Myocyte (in vitro differentiated cells): ENCODE results near the gene COA7. TPM values are rescaled to one million over a fixed set of nuclear protein-coding genes. Genes with fewer than 3 reads are reported as not detected.
A peak's percentile ranks its signal among the peaks of the same experiment; 100 is the strongest.

Experiments used
- DNase-seq: peaks from one replicate; pipeline ENCODE4 v3.0.0-alpha.2; 2012; ENCODE audit warnings: low read depth
- total RNA-seq: library from RNA; depleted of rRNA; stranded (reverse); fragments of >200 nt; gene quantifications from 2 replicates; pipeline ENCODE4 v1.2.3, GENCODE V29; 2014

The COA7 gene
- total RNA-seq, 1 donor from 2014 or later, result 15.8 TPM

DNA sequence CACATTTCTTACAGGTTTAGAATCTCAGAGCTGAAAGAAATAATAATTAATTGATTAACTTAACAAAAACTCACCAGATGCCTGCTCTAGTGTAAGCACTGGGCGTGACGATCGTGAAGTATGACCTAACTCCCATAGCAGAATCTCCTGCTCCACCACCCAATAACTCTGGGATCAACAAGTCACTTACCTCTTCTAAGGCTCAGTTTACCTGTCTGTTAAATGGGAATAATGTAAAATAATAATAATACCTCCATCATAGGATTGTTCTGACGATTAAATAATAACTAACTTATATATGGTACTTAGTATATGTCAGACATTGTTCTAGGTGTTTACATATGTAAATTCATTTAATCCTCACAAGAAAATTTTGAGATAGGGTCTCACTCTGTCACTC is 24.6 kb downstream of the COA7 start:
- DNase-seq, result no peak

DNA sequence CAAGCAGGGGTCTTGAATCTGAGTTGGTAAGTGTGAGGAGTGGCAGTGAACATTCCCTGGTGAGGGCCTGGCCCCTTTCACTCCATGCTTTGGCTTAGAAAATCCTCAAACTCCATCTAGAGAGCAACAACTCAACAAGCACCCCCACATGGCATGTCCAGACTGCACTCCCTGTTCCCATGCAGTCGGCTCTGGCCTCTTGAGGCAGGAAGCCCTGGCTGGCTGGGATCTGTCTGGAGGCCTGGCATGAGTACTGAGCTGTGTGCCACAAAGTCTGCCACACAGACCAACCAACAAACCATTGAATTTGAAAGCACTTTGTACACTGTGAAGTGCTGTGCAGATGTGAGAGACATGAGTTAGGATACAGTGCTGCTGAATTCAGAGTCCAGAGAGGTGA is 25.2 kb downstream of the COA7 start:
- peak; percentile 45 for DNase-seq

DNA sequence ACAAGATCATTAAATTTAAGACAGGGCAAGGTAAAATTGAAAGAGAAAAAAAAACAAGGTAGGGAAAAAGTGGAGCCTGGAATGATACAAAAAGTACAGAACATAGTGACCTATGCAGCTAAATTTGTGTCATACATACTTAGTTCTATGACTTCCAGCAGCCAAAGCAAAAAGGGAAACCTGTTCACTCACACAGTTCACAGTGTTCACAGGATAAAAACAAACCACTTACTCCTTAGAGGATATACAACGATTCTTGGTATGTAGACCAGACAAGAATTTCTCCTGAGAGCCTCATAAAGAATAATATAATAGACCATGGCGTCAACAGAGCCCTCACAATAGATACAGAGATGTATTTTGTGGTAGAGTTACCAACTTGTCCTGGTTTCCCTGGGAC is 27.5 kb downstream of the COA7 start:
- DNase-seq, result no peak

DNA sequence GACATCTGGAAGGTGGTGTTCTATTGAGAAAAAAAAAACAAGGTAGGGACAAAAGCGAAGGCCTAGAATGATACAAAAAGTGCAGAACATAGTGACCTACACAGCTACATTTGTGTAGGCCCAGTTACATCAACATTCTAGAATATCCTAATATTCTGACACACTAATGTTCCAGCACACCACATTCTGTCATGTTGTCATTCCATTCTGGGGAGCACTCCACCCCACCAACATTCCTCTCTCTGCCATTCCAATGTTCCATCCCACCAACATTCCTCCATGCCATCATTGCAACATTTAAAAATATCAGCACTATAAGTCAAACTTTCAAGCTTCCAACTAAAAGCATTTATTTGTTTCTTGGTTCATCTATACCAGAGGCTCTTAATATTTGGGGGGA is 28.5 kb downstream of the COA7 start:
- peak; percentile 78 for DNase-seq

DNA sequence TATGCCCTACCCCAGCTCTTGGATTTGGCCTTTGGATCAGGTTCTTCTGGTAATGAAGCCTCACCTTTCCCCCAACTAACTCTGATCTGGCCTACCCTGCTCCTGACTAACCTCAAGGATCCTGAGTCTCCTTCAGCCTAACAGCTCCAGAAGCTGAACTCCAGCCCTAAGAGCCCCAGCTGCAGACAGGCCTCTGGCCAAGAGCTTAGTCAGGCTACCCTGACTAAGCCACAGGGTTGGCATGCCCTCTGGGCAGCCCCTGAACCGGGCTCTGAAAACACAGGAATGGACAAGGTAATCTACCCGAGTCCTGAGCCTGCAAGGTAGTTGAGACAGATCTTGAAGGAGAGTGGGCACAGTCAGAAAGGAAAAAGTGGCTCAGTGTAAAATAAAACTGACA is 29.4 kb downstream of the COA7 start:
- DNase-seq, result peak; percentile 58

DNA sequence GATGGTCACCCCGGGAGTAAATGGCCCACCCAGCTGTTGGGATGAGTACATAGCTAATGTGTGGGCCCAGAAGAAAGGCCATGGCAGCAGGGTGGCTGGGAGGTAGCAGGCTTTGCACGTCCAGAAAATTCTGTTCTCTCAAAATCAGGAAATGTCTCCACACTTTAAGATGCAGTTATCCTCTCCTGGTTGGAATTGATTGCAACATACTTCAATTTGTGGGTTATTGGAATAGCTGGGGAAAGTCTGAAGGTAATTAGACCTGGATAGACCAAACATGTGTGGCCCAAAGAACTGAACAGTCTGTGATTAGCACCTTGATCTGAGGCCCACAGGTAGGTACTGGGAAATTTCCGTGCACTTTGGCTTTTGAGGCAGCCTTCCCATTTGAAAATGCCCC is 30.2 kb downstream of the COA7 start:
- DNase-seq, result no peak

DNA sequence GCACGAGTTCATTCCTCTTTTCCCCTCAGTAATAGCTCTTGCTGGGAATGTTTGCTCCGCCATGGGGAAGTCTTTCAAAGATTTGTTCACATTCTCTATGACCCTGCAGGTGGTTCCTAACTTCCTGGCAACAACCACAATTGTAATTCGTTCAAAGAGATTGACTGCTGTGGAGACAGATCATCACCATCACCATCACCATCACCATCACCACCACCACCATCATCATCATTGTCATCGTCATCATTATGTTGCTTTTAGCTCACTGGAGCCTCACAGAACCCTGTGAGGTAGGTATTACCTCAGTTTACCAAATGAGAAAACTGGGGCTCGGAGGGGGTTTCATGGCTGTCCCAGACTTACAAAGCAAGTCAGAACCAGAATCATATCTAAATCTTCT is 30.9 kb downstream of the COA7 start:
- DNase-seq, result no peak

DNA sequence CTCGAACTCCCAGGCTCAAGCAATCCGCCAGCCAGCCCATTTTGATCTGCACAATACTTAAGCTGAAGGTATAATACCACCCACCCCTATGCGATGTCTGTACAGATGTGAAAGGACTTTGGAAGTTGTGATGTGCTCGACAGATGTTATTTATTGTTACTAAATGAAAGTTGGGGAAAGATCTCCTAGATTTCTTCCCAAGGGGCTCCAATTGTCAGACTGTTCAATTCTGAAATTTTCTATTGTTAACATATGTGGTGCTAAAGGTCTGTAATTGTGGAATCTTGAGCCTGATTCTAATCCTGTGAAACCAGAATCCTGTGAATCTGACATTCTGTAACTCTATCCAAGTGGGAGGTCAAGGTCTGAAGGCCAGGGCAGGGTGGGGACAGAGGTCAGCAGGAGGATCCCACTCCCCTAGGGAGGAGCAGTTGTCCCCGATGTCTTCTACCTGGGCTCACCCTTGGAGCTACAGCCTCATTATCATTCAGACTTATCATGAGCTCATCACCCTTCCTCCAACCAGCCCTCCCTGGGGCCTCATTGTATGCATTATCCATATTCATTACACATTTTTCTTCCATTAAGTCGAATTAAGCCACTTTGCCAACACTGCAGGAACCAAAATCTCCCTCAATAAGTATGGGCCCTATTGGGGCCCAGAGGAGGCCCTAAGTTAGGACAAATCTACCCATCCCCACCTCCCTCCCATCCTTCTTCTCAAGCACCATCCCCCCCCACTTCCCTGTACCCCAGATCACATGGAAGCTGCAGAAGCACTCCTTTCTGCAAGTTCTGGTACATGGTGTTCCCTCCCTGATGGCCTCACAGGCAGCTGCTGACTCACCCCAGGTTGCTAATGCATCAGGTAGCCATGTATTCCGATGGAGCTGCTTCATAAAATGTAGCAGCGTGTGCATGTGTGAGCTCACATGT is 32.9 kb downstream of the COA7 start:
- DNase-seq, result no peak

DNA sequence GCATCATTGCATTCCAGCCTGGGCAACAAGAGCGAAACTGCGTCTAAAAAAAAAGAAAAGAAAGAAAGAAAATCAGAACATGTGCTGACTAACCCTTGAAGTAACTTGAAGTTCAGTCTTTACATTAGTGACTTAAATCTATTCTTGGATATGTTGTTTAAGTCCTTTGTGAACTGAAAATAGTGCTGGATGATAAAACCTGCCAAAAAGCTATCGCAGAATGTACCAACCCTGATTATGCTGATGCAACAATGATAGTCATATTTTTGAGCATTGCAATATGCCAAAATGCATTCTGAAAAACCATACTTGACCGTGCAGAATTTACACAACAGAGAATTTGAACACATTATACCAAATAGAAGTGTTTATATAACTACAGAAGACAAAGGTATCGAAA is 34.4 kb downstream of the COA7 start:
- DNase-seq, result no peak

DNA sequence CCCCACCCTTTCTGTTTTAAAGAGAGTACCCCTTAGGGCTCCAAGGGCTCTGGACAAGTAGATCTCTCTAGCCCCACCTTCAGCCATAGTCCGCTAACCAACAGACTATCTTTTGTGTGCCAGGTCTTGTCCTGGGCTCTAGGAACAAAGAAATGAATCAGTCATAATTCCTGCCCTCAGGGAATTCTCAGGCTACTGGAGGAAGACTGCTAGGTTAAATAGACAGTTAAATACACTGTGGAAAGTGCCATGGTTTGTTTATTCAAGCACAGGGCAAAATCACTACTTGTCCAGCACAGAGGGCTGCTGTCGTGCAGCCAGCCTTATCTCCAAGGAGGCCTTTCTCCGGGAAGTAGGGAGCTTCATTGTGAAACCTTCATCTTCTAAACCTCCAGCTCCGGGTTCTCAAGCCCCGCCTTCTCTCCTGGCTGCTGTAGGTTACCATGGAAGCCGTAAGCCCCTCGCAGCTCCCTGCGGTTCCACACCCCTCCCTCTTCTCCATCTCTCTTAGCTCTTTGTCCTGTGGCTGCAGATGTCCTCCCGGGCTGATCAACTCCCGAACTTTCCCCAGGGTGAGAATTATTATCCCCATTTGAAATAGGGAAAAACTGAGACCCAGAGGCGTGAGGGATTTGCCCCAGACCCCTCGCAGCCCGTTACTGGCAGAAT is 35.4 kb downstream of the COA7 start:
- DNase-seq, result no peak

DNA sequence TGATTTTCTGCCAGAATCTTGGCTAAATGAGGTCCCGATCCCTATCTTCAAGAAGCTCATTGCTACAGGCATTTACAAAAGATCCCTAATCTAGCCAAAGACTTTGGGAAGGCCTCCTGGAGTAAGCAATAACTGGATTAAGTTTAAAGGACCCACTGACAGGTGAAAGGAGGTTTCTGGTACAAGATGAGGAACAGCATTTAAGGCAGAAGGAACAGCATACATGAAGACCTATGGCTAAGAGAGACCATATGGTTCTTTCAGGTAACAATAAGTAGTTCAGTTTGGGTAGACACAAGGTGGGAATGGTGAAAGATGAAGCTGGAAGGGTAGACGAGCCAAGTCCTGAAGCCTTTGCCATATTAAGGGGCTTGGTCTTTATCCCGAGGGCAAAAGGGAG is 37.3 kb downstream of the COA7 start:
- no peak for DNase-seq

DNA sequence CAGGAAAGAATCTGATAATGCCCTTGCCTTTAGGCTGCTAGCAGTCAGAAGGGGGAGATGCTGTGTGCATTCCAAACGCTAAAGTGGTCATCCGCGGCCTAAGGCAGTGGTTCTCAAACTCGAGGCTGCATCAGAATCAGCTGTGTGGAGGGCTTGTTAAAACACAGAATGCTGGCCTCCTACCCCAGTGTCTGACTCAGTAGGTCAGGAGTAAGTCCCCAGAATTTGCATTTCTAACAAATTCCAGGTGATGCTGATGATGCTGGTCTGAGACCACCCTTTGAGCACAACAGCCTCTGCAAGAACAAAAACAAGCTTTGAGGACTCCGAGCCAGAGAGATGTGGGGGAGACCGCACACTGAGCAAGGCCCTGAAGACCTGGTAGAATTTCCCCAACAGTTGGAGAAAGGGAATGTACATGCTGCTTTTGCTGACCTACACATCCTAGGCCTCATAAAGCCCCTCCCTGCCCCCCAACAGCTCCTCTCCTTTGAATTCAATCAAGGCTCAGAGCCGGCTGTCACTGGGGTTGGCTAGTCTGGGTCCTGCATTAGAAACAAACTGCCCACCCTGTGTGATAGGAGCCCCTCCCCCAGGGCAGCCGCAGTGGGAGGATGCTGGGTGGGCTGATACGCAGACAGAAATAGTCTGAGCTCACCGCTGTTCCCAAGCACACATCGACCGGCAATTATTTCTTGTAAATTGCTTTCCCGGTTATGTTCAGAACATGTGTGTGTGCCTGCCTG is 38.1 kb downstream of the COA7 start:
- no peak for DNase-seq

DNA sequence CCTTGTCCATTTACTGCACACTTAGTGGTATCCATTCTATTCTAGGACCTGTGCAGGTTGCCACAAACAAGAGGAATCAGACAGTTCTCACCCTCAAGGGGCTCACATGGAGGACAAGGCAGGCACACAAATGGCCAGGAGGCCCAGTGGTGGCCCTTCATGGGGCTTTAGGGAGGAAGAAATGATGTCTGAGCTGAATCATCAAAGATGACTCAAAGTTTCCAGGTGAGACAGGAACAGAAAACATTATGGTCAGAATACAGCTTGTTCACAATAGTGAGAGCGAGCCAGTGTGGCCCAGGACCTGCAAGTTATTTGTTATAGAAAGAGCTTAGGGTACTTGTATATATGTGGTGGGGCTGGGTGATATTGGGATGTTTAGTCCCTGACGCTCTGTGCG is 38.8 kb downstream of the COA7 start:
- DNase-seq, result no peak

DNA sequence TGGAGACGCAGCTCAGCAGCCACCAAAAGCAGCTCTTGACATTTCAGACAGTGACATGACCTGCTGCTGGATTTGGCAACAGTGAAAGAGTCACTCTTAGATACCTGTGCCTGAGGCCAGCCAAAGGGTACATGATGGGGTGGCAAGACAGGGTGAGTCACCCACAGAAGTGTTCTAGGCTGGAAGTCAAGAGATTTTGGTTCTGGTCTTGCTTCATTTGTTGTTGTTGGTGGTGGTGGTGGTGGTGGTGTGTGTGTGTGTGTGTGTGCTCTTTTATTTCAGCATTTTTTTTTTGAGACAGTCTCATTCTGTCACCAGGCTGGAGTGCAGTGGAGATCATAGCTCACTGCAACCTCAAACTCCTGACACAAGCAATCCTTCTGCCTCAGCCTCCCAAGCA is 39.4 kb downstream of the COA7 start:
- no peak for DNase-seq

DNA sequence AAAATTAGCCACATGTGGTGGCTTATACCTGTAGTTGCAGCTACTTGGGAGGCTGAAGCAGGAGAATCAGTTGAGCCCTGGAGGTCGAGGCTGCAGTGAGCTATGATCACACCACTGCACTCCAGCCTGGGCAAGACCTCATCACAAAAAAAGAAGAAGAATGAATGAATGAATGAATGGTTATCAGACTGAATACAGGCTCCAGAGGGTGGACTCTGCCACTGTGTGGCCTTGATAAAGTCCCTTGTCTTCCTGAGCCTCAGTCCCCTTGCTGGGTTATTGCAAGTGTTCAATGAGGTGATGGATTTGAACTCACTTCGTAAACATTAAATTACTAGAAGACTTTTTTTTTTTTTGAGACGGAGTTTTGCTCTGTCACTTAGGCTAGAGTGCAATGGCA is 40.4 kb downstream of the COA7 start:
- DNase-seq, result no peak

DNA sequence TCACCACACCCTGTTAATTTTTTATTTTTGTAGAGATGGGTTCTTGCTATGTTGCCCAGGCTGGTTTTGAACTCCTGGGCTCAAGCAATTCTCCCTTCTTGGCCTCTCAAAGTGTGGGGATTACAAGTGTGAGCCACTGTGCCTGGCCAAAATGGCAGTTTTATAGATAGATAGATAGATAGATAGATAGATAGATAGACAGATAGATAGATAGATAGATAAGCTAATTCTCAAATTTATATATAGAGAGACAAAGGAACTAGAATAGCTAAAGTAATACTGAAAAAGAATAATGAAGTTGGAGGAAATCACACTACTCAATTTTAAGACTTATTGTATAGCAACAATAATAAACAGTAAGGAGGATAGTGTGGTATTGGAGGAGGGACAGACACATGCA is 44.1 kb downstream of the COA7 start:
- no peak for DNase-seq

DNA sequence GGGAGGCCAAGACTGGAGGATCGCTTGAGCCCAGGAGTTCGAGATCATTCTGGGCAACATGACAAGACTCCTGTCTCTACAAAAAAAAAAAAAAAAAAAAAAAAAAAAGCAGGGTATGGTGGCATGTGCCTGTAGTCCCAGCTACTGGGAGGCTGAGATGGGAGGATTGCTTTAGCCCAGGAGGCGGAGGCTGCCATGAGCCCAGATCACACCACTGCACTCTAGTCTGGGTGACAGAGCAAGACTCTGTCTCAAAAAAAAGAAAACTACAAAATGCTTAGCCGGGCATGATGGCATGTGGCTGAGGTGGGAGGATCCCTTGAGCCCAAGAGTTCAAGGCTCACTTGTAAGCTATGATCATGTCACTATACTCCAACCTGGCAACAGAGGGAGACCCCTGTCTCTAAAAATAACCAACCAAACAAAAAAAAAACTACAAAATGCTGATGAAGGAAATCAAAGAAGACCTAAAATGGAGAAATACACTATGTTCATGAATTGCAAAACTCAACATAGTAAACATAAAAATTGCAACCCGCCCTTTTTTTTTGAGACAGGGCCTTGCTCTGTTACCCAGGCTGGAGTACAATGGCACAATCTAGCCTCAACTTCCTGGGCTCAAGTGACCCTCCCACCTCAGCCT is 44.8 kb downstream of the COA7 start:
- no peak for DNase-seq

DNA sequence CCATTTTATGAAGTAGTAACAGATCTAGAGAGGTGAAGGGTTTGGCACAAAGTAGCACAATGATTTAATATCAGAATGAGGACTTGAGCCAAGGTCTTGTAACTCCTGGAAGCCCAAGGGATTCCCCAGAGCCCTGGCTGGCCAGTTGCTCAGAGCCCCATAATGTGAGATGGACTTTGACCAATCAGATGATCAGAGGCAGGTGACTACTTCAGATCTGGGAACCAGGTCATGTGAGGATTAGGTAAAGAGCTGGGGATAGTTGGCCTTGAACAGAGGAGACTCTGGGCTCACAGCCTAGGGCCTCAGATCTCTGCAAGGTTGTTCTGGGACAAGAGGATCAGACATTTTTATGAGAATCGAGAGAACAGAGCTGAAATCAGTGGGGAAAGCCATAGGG is 46.2 kb downstream of the COA7 start:
- DNase-seq, result no peak

DNA sequence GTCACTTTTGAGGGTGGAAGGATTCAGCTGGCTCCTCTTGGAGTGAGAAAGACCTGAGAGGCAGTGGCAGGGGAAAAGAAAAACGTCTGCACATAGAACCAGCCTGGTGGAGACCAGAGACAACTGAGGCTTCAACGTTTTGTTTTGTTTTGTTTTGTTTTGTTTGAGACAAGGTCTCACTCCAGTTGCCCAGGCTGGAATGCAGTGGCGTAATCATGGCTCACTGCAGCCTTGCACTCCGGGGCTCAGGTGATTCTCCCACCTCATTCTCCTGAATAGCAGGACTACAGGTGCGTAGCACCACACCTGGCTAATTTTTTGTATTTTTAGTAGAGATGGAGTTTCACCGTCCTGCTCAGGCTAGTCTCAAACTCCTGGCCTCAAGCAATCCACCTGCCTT is 52.9 kb downstream of the COA7 start:
- DNase-seq, result no peak

DNA sequence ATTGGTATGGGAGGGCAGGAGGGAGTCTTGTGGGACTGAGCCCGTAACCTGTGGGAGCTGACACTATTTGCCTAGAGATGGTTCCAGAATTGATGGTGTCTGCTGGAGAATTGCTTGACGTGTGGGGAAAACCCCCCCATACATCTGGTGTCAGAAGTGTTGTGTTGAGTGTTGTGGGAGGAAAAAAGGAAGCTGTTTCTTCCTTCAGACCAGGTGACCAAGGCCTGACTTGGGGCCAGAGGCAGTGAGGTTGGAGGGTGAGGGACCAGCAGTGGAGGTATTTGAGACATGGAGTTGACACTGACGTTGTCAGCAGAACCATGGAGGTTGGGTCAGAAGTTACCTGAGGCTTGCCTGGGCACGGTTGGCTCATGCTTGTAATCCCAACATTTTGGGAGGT is 56.8 kb downstream of the COA7 start:
- DNase-seq, result no peak

DNA sequence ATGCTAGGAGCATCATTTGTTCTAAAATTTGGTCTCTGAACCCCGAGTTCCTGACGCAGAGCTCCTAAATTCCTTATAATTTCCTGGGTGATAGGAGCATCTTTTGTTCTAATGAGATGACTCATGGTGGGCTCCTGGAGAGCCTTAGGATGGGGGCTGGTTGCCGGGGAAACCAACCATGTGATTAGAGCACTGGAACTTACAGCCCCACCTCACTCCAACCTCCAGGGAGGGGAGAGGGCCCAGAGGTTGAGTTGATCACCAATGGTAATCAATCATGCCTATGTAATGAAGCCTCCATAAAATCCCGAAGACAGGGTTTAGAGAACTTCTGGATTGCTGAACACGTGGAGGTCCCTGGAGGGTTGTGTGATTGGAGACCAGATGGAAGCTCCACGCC is 57.5 kb downstream of the COA7 start:
- no peak for DNase-seq

DNA sequence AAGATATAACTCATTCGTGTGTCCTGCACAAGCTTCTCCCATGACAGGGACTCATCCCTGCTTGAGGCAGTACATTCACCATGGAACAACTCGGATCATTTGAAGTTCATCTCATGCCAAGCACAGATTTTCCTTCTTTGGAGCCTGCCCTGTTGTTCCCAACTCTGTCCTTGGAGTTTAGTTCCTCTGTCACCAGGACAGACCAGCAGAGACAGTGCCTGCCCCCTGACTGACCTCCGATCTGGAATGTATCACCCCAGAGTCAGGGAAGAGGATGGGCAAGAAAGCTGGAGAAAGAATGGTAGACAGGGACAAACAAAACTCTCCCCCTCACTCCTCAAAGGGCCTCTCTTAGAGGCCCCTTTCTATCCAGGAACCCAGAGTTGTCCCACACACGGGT is 60.2 kb downstream of the COA7 start:
- no peak for DNase-seq
